IMR-90 (cell line): ENCODE data around the gene ST6GALNAC3. TPM values are rescaled to one million over a fixed set of nuclear protein-coding genes. Genes with fewer than 3 reads are reported as not detected.

Experiments
- ATAC-seq: fragments of 200-7000 bp; cut with Tn5 transposase; 2 replicates; pipeline ENCODE4 v1.9.1; 2020; ENCODE audit warnings: low read depth, mild to moderate bottlenecking, moderate library complexity
- BruUV-seq: library from RNA; stranded (reverse); fragments of 400-500 nt; replicated peaks from 2 replicates; lab custom pipeline; 2021; lab: Mats Ljungman, UMichigan
- CTCF ChIA-PET: fragments of 300-600 bp; formaldehyde crosslinking; extraction: SDS; loops from one replicate; lab custom pipeline; 2021; ENCODE audit warnings: antibody characterized with exemption; lab: Yijun Ruan, JAX
- POLR2A ChIA-PET: fragments of 300-600 bp; sonication (Branson Sonifier 250); formaldehyde crosslinking; loops from one replicate; lab custom pipeline; 2022; ENCODE audit warnings: antibody characterized with exemption; ENCODE audit not compliant: unreplicated experiment; lab: Charles Lee
- DNase-seq: peaks from one replicate; pipeline ENCODE4 v3.0.0; 2013
- H2AFZ ChIP-seq: replicated peaks from 2 replicates; pipeline ENCODE3; 2013; ENCODE audit warnings: low read length, mild to moderate bottlenecking; ENCODE audit not compliant: poor library complexity
- H2AK5ac ChIP-seq: 2 replicates; pipeline ENCODE4 v1.6.1; 2013; ENCODE audit warnings: low read depth, low read length, inconsistent platforms
- H2AK9ac ChIP-seq: replicated peaks from 2 replicates; pipeline ENCODE3; 2013; ENCODE audit warnings: mild to moderate bottlenecking, low read depth, low read length, moderate library complexity; ENCODE audit not compliant: poor library complexity
- H2BK120ac ChIP-seq: 2 replicates; pipeline ENCODE4 v1.6.1; 2013; ENCODE audit warnings: low read depth, low read length, inconsistent platforms
- H2BK15ac ChIP-seq: 3 replicates; pipeline ENCODE4 v1.6.1; 2013; ENCODE audit warnings: low read depth, low read length, inconsistent platforms
- H2BK20ac ChIP-seq: 2 replicates; pipeline ENCODE4 v1.6.1; 2013; ENCODE audit warnings: low read depth, mild to moderate bottlenecking, inconsistent platforms, low read length, moderate library complexity
- H2BK5ac ChIP-seq: 2 replicates; pipeline ENCODE4 v1.6.1; 2013; ENCODE audit warnings: mild to moderate bottlenecking, low read depth, low read length, inconsistent platforms; ENCODE audit not compliant: poor library complexity, severe bottlenecking
- H3K14ac ChIP-seq: replicated peaks from 2 replicates; pipeline ENCODE4 v1.6.1; 2013; ENCODE audit warnings: low read depth, low read length, inconsistent platforms
- H3K18ac ChIP-seq: 2 replicates; pipeline ENCODE4 v1.6.1; 2013; ENCODE audit warnings: low read depth, low read length, control low read depth
- H3K23ac ChIP-seq: 2 replicates; pipeline ENCODE4 v1.6.1; 2013; ENCODE audit warnings: low read depth, low read length, inconsistent platforms
- H3K27ac ChIP-seq: 2 replicates; pipeline ENCODE4 v1.5.1; 2013; ENCODE audit warnings: mild to moderate bottlenecking, control low read depth, low read length; ENCODE audit not compliant: insufficient read depth
- H3K27me3 ChIP-seq: 2 replicates; pipeline ENCODE4 v1.6.1; 2013; ENCODE audit warnings: low read length; ENCODE audit not compliant: control insufficient read depth, insufficient read depth
- H3K36me3 ChIP-seq: 2 replicates; pipeline ENCODE4 v1.6.1; 2013; ENCODE audit warnings: low read length, mixed read lengths; ENCODE audit not compliant: control insufficient read depth, insufficient read depth
- H3K4ac ChIP-seq: 2 replicates; pipeline ENCODE4 v1.6.1; 2013; ENCODE audit warnings: low read depth, low read length, inconsistent platforms
- H3K4me1 ChIP-seq: 2 replicates; pipeline ENCODE4 v1.6.1; 2013; ENCODE audit warnings: low read length, mixed read lengths; ENCODE audit not compliant: control insufficient read depth, insufficient read depth
- H3K4me2 ChIP-seq: 2 replicates; pipeline ENCODE4 v1.6.1; 2013; ENCODE audit warnings: low read depth, mild to moderate bottlenecking, control low read depth, low read length, moderate library complexity
- H3K4me3 ChIP-seq: 2 replicates; pipeline ENCODE4 v1.5.1; 2013; ENCODE audit warnings: low read depth, mild to moderate bottlenecking, control low read depth, low read length, moderate library complexity; ENCODE audit not compliant: insufficient read depth
- H3K56ac ChIP-seq: 2 replicates; pipeline ENCODE4 v1.6.1; 2013; ENCODE audit warnings: low read length, inconsistent platforms; ENCODE audit not compliant: insufficient read depth; ENCODE audit errors: extremely low read depth
- H3K79me1 ChIP-seq, 2 experiments: 2 replicates each; pipeline ENCODE4 v1.6.1; 2013; ENCODE audit warnings: low read length in 2 of 2, inconsistent platforms in 1 of 2, low read depth in 1 of 2
- H3K9ac ChIP-seq: 2 replicates; pipeline ENCODE4 v1.6.1; 2013; ENCODE audit warnings: low read depth, low read length, control low read depth
- H3K9me1 ChIP-seq: 2 replicates; pipeline ENCODE4 v1.6.1; 2013; ENCODE audit warnings: low read length, inconsistent platforms; ENCODE audit not compliant: insufficient read depth
- H3K9me3 ChIP-seq: 2 replicates; pipeline ENCODE4 v1.6.1; 2013; ENCODE audit warnings: low read length; ENCODE audit not compliant: control insufficient read depth, insufficient read depth
- H4K20me1 ChIP-seq: 2 replicates; pipeline ENCODE4 v1.6.1; 2013; ENCODE audit warnings: low read length, inconsistent platforms; ENCODE audit not compliant: insufficient read depth
- H4K5ac ChIP-seq: 2 replicates; pipeline ENCODE4 v1.6.1; 2013; ENCODE audit warnings: mild to moderate bottlenecking, low read depth, low read length, control low read depth
- H4K8ac ChIP-seq, 2 experiments: 2 replicates each; pipeline ENCODE4 v1.6.1; 2013; ENCODE audit warnings: low read depth in 2 of 2, low read length in 2 of 2, control low read depth in 1 of 2, inconsistent platforms in 1 of 2
- H4K91ac ChIP-seq: 2 replicates; pipeline ENCODE4 v1.6.1; 2013; ENCODE audit warnings: low read depth, low read length, inconsistent platforms; ENCODE audit not compliant: insufficient read depth
- BHLHE40 ChIP-seq: fragments of 150-350 bp; IDR thresholded peaks from 2 replicates; pipeline ENCODE4 v1.6.1; 2016; ENCODE audit warnings: mild to moderate bottlenecking, low read depth, low read length
- CEBPB ChIP-seq: IDR thresholded peaks from 2 replicates; pipeline ENCODE4 v1.6.1; 2012; ENCODE audit warnings: low read depth, low read length, improper control_type of control experiment
- CHD1 ChIP-seq: IDR thresholded peaks from 2 replicates; pipeline ENCODE4 v1.6.1; 2012; ENCODE audit warnings: low read depth, low read length, improper control_type of control experiment
- FOS ChIP-seq: fragments of 150-350 bp; IDR thresholded peaks from 2 replicates; pipeline ENCODE4 v1.6.1; 2016; ENCODE audit warnings: low read depth, low read length
- MAFK ChIP-seq: IDR thresholded peaks from 2 replicates; pipeline ENCODE4 v1.6.1; 2012; ENCODE audit warnings: low read depth, low read length, improper control_type of control experiment
- MAZ ChIP-seq: IDR thresholded peaks from 2 replicates; pipeline ENCODE4 v1.6.1; 2012; ENCODE audit warnings: low read depth, mild to moderate bottlenecking, low read length, improper control_type of control experiment, moderate library complexity, borderline replicate concordance
- MXI1 ChIP-seq: IDR thresholded peaks from 2 replicates; pipeline ENCODE4 v1.6.1; 2012; ENCODE audit warnings: low read depth, mild to moderate bottlenecking, low read length, moderate library complexity, borderline replicate concordance
- NFE2L2 ChIP-seq: fragments of 150-350 bp; IDR thresholded peaks from 2 replicates; pipeline ENCODE4 v1.6.1; 2016; ENCODE audit warnings: low read depth, mild to moderate bottlenecking, low read length
- POLR2A ChIP-seq: IDR thresholded peaks from 2 replicates; pipeline ENCODE4 v1.6.1; 2012; ENCODE audit warnings: mild to moderate bottlenecking, low read depth, low read length
- RAD21 ChIP-seq: IDR thresholded peaks from 2 replicates; pipeline ENCODE4 v1.6.1; 2012; ENCODE audit warnings: low read length, improper control_type of control experiment
- RCOR1 ChIP-seq: IDR thresholded peaks from 2 replicates; pipeline ENCODE4 v1.6.1; 2012; ENCODE audit warnings: mild to moderate bottlenecking, low read length, improper control_type of control experiment; ENCODE audit not compliant: insufficient replicate concordance
- RFX5 ChIP-seq: IDR thresholded peaks from 2 replicates; pipeline ENCODE4 v1.8.0; 2012; ENCODE audit warnings: low read depth, mild to moderate bottlenecking, low read length, moderate library complexity
- SMC3 ChIP-seq: fragments of 150-350 bp; IDR thresholded peaks from 2 replicates; pipeline ENCODE4 v1.6.1; 2016; ENCODE audit warnings: low read depth, mild to moderate bottlenecking, antibody characterized with exemption, low read length, moderate library complexity
- WGBS, 2 experiments: methylation state at CpG; one replicate each; pipeline versions ENCODE4 v1.1.5 to v1.1.7; 2013; ENCODE audit warnings: missing lambda C conversion rate in 2 of 2; ENCODE audit not compliant: insufficient read length in 1 of 2; ENCODE audit errors: extremely low coverage in 2 of 2; 5-methylcytosine and 5-hydroxymethylcytosine counted together
- dilution Hi-C: fragments of 300-500 bp; cut with HindIII; formaldehyde crosslinking; loops from one replicate; pipeline ENCODE4 v1.14.3; 2018; ENCODE audit warnings: low sequenced_read_pairs; ENCODE audit not compliant: unreplicated experiment
- in situ Hi-C: fragments of 300-500 bp; cut with MboI; formaldehyde crosslinking; loops from 3 replicates; pipeline ENCODE4 v1.14.3; 2019; ENCODE audit warnings: low sequenced_read_pairs, inconsistent platforms, mixed read lengths
- intact Hi-C: fragments of 100-400 bp; cut with micrococcal nuclease; formaldehyde crosslinking; loops from 2 replicates; pipeline ENCODE4 v1.10.0; 2022
- polyA plus RNA-seq, 3 experiments: library from polyadenylated mRNA; depleted of rRNA; stranded (reverse); fragments of >200 nt; gene quantifications; 2 replicates each; pipeline ENCODE4 v1.2.3, GENCODE V29; 2012; ENCODE audit warnings: low replicate concordance in 1 of 3
- total RNA-seq: library from RNA; depleted of rRNA; stranded (reverse); fragments of >200 nt; gene quantifications from 2 replicates; pipeline ENCODE4 v1.2.3, GENCODE V29; 2012
- TF ChIP-seq, protein P1 (sequence below): conservative IDR thresholded peaks from 2 replicates; pipeline ENCODE4 v1.5.1; 2012; ENCODE audit warnings: mild to moderate bottlenecking, low read depth, low read length, improper control_type of control experiment
- TF ChIP-seq, protein P2 (sequence below): fragments of 150-350 bp; IDR thresholded peaks from 2 replicates; pipeline ENCODE4 v1.6.1; 2017; ENCODE audit warnings: mild to moderate bottlenecking, antibody characterized with exemption, low read length, low read depth
- TF ChIP-seq, protein P3 (sequence below): fragments of 150-350 bp; IDR thresholded peaks from 2 replicates; pipeline ENCODE4 v1.6.1; 2016; ENCODE audit warnings: low read depth, mild to moderate bottlenecking, low read length, moderate library complexity, borderline replicate concordance

Gene ST6GALNAC3
- total and polyA plus RNA-seq, 2 of the 4 experiments (the other 2 are of a cell fraction), result 0.65 to 1.3 TPM

DNA sequence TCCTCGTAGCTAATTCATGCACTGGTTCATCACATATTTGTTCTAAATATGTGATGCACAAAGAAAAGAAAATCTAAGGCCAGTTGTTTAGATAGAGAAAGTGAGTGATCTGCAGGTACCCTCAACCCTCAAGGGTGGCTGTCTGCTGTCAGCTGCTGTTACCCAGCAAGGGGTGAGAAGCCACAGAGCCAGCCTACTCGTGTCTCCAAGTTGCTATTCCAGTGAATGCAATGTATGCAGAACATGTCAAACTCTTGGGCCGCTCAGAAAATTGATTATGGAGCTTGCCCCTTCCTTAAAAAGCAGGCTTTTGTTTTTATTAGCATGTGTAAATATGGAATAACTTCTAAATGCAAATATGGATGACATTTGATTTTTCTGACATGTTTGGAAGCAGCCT, 456.4 kb downstream of the ST6GALNAC3 start:
- H2BK120ac ChIP-seq, result no peak overlapping the region
- no peak overlapping the region for H3K23ac ChIP-seq
- no peak overlapping the region for H3K18ac ChIP-seq
- no peaks in the 10 kb centered on the region for H4K20me1 ChIP-seq
- no peak overlapping the region for H4K8ac ChIP-seq
- dilution Hi-C loops (no loop called here), intact Hi-C loops (no loop called here), in situ Hi-C loops (no loop called here)
- no CpG with 5 or more reads among the region's 3 CpGs for WGBS, 2 experiments
- TF ChIP-seq MAZ, result no peak
- no peak for TF ChIP-seq CEBPB
- TF ChIP-seq, protein P1, sequence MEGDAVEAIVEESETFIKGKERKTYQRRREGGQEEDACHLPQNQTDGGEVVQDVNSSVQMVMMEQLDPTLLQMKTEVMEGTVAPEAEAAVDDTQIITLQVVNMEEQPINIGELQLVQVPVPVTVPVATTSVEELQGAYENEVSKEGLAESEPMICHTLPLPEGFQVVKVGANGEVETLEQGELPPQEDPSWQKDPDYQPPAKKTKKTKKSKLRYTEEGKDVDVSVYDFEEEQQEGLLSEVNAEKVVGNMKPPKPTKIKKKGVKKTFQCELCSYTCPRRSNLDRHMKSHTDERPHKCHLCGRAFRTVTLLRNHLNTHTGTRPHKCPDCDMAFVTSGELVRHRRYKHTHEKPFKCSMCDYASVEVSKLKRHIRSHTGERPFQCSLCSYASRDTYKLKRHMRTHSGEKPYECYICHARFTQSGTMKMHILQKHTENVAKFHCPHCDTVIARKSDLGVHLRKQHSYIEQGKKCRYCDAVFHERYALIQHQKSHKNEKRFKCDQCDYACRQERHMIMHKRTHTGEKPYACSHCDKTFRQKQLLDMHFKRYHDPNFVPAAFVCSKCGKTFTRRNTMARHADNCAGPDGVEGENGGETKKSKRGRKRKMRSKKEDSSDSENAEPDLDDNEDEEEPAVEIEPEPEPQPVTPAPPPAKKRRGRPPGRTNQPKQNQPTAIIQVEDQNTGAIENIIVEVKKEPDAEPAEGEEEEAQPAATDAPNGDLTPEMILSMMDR, result no peak
- TF ChIP-seq, protein P2, sequence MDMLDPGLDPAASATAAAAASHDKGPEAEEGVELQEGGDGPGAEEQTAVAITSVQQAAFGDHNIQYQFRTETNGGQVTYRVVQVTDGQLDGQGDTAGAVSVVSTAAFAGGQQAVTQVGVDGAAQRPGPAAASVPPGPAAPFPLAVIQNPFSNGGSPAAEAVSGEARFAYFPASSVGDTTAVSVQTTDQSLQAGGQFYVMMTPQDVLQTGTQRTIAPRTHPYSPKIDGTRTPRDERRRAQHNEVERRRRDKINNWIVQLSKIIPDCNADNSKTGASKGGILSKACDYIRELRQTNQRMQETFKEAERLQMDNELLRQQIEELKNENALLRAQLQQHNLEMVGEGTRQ, result no peak
- no peak for TF ChIP-seq MAFK
- no peak for TF ChIP-seq SMC3
- TF ChIP-seq RCOR1, result no peak
- no peak for TF ChIP-seq RAD21
- TF ChIP-seq, protein P3, sequence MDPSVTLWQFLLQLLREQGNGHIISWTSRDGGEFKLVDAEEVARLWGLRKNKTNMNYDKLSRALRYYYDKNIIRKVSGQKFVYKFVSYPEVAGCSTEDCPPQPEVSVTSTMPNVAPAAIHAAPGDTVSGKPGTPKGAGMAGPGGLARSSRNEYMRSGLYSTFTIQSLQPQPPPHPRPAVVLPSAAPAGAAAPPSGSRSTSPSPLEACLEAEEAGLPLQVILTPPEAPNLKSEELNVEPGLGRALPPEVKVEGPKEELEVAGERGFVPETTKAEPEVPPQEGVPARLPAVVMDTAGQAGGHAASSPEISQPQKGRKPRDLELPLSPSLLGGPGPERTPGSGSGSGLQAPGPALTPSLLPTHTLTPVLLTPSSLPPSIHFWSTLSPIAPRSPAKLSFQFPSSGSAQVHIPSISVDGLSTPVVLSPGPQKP, result no peak
- TF ChIP-seq POLR2A, result no peak
- no peak for TF ChIP-seq FOS
- no peak for TF ChIP-seq RFX5
- TF ChIP-seq NFE2L2, result no peak
- no peak for TF ChIP-seq CHD1
- TF ChIP-seq MXI1, result no peak
- no peak for TF ChIP-seq BHLHE40
- DNase-seq (no peak), ATAC-seq (no peak)
- no peak overlapping the region for H3K4ac ChIP-seq
- H3K36me3 ChIP-seq, result no peaks in the 10 kb centered on the region
- no peak overlapping the region for H2AFZ ChIP-seq
- no peak overlapping the region for H3K9ac ChIP-seq
- H2BK20ac ChIP-seq, result no peak overlapping the region
- H2AK5ac ChIP-seq, result no peak overlapping the region
- H3K9me3 ChIP-seq, result no peaks in the 10 kb centered on the region
- no peaks in the 10 kb centered on the region for H3K79me1 ChIP-seq
- H3K4me2 ChIP-seq, result no peak overlapping the region
- H3K14ac ChIP-seq, result no peak overlapping the region
- no peak overlapping the region for H3K4me3 ChIP-seq
- no peaks in the 10 kb centered on the region for H3K27me3 ChIP-seq
- POLR2A ChIA-PET, result no interaction called here
- no peak overlapping the region for H2BK5ac ChIP-seq
- no peak overlapping the region for H4K5ac ChIP-seq
- H2BK15ac ChIP-seq, result no peak overlapping the region
- no peak overlapping the region for H4K91ac ChIP-seq
- H3K27ac ChIP-seq, result no peak overlapping the region
- no peak overlapping the region for H3K56ac ChIP-seq
- no TSS peak for BruUV-seq
- CTCF ChIA-PET, result no interaction called here
- no peaks in the 10 kb centered on the region for H3K4me1 ChIP-seq
- no peaks in the 10 kb centered on the region for H3K9me1 ChIP-seq
- no peak overlapping the region for H2AK9ac ChIP-seq
